OCI-LY3 (cell line): ENCODE results near the gene MUC2.

Experiments used
- CTCF ChIP-seq: fragments of 200-600, 300-600 bp; sonication (generic); IDR thresholded peaks from 2 replicates; pipeline ENCODE4 v1.5.1; 2014; ENCODE audit warnings: antibody characterized with exemption, low read length, low read depth
- EZH2phosphoT487 ChIP-seq: fragments of 200-600 bp; shearing (Covaris generic); IDR thresholded peaks from 2 replicates; pipeline ENCODE4 v1.6.1; 2018; ENCODE audit warnings: antibody characterized with exemption, mixed run types, low read depth

- TF ChIP-seq CTCF (no peak), EZH2phosphoT487 (no peak)
Observed at GRCh38 chr11:1025410-1026162, 49.1 kb upstream of the MUC2 start.
